HFFc6 (cell line): ENCODE results near the gene CUL2. TPM values are rescaled to one million over a fixed set of nuclear protein-coding genes. Genes with fewer than 3 reads are reported as not detected.

Source experiments
- DNase-seq: peaks from one replicate; pipeline ENCODE4 v3.0.0-alpha.2; 2018
- H3K27ac Mint-ChIP-seq: 2 replicates; pipeline ENCODE4 v1.8.0; 2020; ENCODE audit warnings: mild to moderate bottlenecking, mixed read lengths
- H3K27me3 Mint-ChIP-seq: 2 replicates; pipeline ENCODE4 v1.8.0; 2021; ENCODE audit warnings: mild to moderate bottlenecking, moderate library complexity, mixed read lengths; ENCODE audit not compliant: insufficient read depth
- H3K36me3 Mint-ChIP-seq: 2 replicates; pipeline ENCODE4 v1.8.0; 2021; ENCODE audit warnings: low read depth, mixed read lengths
- H3K4me1 Mint-ChIP-seq: 2 replicates; pipeline ENCODE4 v1.8.0; 2020; ENCODE audit warnings: low read depth, mixed read lengths
- H3K4me3 Mint-ChIP-seq: 2 replicates; pipeline ENCODE4 v1.8.0; 2020; ENCODE audit warnings: mild to moderate bottlenecking, moderate library complexity, mixed read lengths
- H3K9me3 Mint-ChIP-seq: 2 replicates; pipeline ENCODE4 v1.8.0; 2020; ENCODE audit warnings: mild to moderate bottlenecking, mixed read lengths
- CTCF ChIP-seq: fragments of 200-600 bp; sonication (generic); IDR thresholded peaks from 2 replicates; pipeline ENCODE4 v1.5.0; 2021; ENCODE audit warnings: antibody characterized with exemption, mild to moderate bottlenecking
- total RNA-seq, 6 experiments: library from RNA; stranded (reverse); fragmentation: NEBNext Ultra II Directional; extraction: Animal tissue kit (Norgen Biotek cat#: 25700); gene quantifications; 2 replicates in 1 of 6; 3 replicates in 5 of 6; pipeline ENCODE4 v1.2.3, GENCODE V29; 2021

CUL2 gene
- total RNA-seq, 6 experiments from 2014 or later = 42.5 to 55.7 (median 51.3) TPM

GRCh38 chr10:35019041-35020024 lies 70.8 kb downstream of the CUL2 start:
- H3K4me3 Mint-ChIP-seq = no peak overlapping the region
- no peaks in the 10 kb centered on the region for H3K9me3 Mint-ChIP-seq
- DNase-seq = no peak
- no peak for TF ChIP-seq CTCF
- H3K4me1 Mint-ChIP-seq = peaks cover 12% of the 10 kb centered on the region; the same call in 1 of the 2 replicates
- H3K27me3 Mint-ChIP-seq = no peaks in the 10 kb centered on the region
- H3K27ac Mint-ChIP-seq = no peak overlapping the region
- H3K36me3 Mint-ChIP-seq = 0 out of 2 replicates have a peak, but pooled peaks cover 6% of the 10 kb centered on the region

GRCh38 chr10:35017608-35018007 lies 72.5 kb downstream of the CUL2 start:
- H3K27me3 Mint-ChIP-seq = no peaks in the 10 kb centered on the region
- DNase-seq = no peak
- no peak overlapping the region for H3K27ac Mint-ChIP-seq
- no peaks in the 10 kb centered on the region for H3K9me3 Mint-ChIP-seq
- 0 out of 2 replicates have a peak, but pooled peaks cover 9% of the 10 kb centered on the region for H3K36me3 Mint-ChIP-seq
- TF ChIP-seq CTCF = no peak
- no peak overlapping the region for H3K4me3 Mint-ChIP-seq
- peaks cover 14% of the 10 kb centered on the region for H3K4me1 Mint-ChIP-seq

- no peak overlapping the region for H3K27ac Mint-ChIP-seq
- H3K27me3 Mint-ChIP-seq = no peaks in the 10 kb centered on the region
- H3K36me3 Mint-ChIP-seq = peaks cover 15% of the 10 kb centered on the region
- no peak for DNase-seq
- no peaks in the 10 kb centered on the region for H3K9me3 Mint-ChIP-seq
- H3K4me3 Mint-ChIP-seq = no peak overlapping the region
- no peak for TF ChIP-seq CTCF
- H3K4me1 Mint-ChIP-seq = peaks cover 25% of the 10 kb centered on the region
Measured at GRCh38 chr10:35015843-35016408, 74.2 kb downstream of the CUL2 start.

- Mint-ChIP-seq H3K27ac (no peak overlapping the region), H3K9me3 (no peaks in the 10 kb centered on the region), H3K4me1 (peaks cover 24% of the 10 kb centered on the region), H3K27me3 (no peaks in the 10 kb centered on the region), H3K36me3 (peaks cover 28% of the 10 kb centered on the region), H3K4me3 (no peak overlapping the region)
- no peak for TF ChIP-seq CTCF
- no peak for DNase-seq
Measured at GRCh38 chr10:35012781-35013180, 77.4 kb downstream of the CUL2 start.

- no peak for DNase-seq
- Mint-ChIP-seq H3K36me3 (peaks cover 28% of the 10 kb centered on the region), H3K9me3 (no peaks in the 10 kb centered on the region), H3K27me3 (no peaks in the 10 kb centered on the region), H3K4me1 (peaks cover 34% of the 10 kb centered on the region), H3K4me3 (no peak overlapping the region), H3K27ac (no peak overlapping the region)
- no peak for TF ChIP-seq CTCF
Measured at GRCh38 chr10:35011771-35012191, 78.4 kb downstream of the CUL2 start.
